Heart left ventricle (tissue), 16 donors: ENCODE measurements around the gene S100A13. TPM values are rescaled to one million over a fixed set of nuclear protein-coding genes. Genes with fewer than 3 reads are reported as not detected.
"Not testable (repeated sequence)": the region's sequence is repeated elsewhere in the genome, so short reads cannot be mapped to it uniquely, and the experiment has no call there.

Experiments used
- ATAC-seq, 4 donors: fragments of 200-7000 bp; cut with Tn5 transposase; one replicate each; pipeline ENCODE4 v1.9.1; 2020 to 2022; ENCODE audit warnings: moderate library complexity in 4 of 4, mild to moderate bottlenecking in 3 of 4, moderate number of reproducible peaks in 1 of 4
- DNase-seq, 5 donors: peaks; one replicate each; pipeline ENCODE4 v3.0.0-alpha.2; 2020
- H3K27ac ChIP-seq, 12 donors: fragments of 200-600 bp; sonication (generic) in 4 of 12; one replicate each; pipeline versions ENCODE4 v1.5.0 to v1.8.0; 2016 to 2022; ENCODE audit warnings: mild to moderate bottlenecking in 2 of 12
- H3K27me3 ChIP-seq, 9 donors: fragments of 200-600 bp; sonication (generic) in 2 of 9; one replicate each; pipeline versions ENCODE4 v1.5.1 to v1.8.0; 2016 to 2022; ENCODE audit warnings: mild to moderate bottlenecking in 3 of 9
- H3K36me3 ChIP-seq, 9 donors: fragments of 200-600 bp; sonication (generic) in 2 of 9; one replicate each; pipeline versions ENCODE4 v1.5.0 to v1.8.0; 2018 to 2022; ENCODE audit warnings: mild to moderate bottlenecking in 2 of 9
- H3K4me1 ChIP-seq, 12 donors: fragments of 200-600 bp; sonication (generic) in 4 of 12; one replicate each; pipeline versions ENCODE4 v1.5.0 to v1.8.0; 2016 to 2022; ENCODE audit warnings: mild to moderate bottlenecking in 3 of 12
- H3K4me3 ChIP-seq, 12 donors: fragments of 200-600 bp; sonication (generic) in 4 of 12; one replicate each; pipeline versions ENCODE4 v1.5.0 to v1.8.0; 2017 to 2022; ENCODE audit warnings: mild to moderate bottlenecking in 9 of 12, moderate library complexity in 4 of 12
- H3K9me3 ChIP-seq, 12 donors: fragments of 200-600 bp; sonication (generic) in 4 of 12; one replicate each; pipeline versions ENCODE4 v1.5.0 to v1.8.0; 2016 to 2022; ENCODE audit warnings: mild to moderate bottlenecking in 1 of 12
- CTCF ChIP-seq, 12 donors: fragments of 200-600 bp; sonication (generic) in 4 of 12; IDR thresholded peaks; one replicate each; pipeline versions ENCODE4 v1.5.0 to v1.8.0; 2018 to 2022; ENCODE audit warnings: antibody characterized with exemption in 12 of 12, mild to moderate bottlenecking in 5 of 12
- POLR2A ChIP-seq, 2 donors: fragments of 450-650 bp; IDR thresholded peaks; one replicate each; pipeline ENCODE4 v1.6.1; 2017; ENCODE audit warnings: antibody characterized with exemption in 2 of 2, mild to moderate bottlenecking in 2 of 2, moderate library complexity in 2 of 2
- WGBS, 4 donors: extraction: QIAGEN DNeasy Blood & Tissue Kit in 2 of 4; methylation state at CpG; one replicate each; pipeline versions ENCODE4 v1.1.5 to v1.1.7; 2013 to 2018; 5-methylcytosine and 5-hydroxymethylcytosine counted together
- intact Hi-C, 10 donors: fragments of 100-400 bp; cut with DNase I; formaldehyde crosslinking; loops; one replicate each; pipeline versions ENCODE4 v1.11.1 to v1.14.2; 2022
- polyA plus RNA-seq, 2 donors: library from polyadenylated mRNA; stranded (reverse); fragments of 200-250 nt; gene quantifications; one replicate each; pipeline ENCODE4 v1.2.3, GENCODE V29; 2013
- total RNA-seq, 9 donors: library from RNA; depleted of rRNA in 2 of 9; stranded (reverse); fragments of >200 nt in 2 of 9; fragmentation: NEBNext Ultra II Directional in 3 of 9; extraction: Animal tissue kit (Norgen Biotek cat#: 25700) in 3 of 9; gene quantifications; one replicate each; pipeline versions ENCODE4 v1.1.0 to v1.2.4, GENCODE V29; 2016 to 2023
- donor health status: ischemic (EF 13 %, LVEDD 7.1; RV severe dilation, severe dysfunction).
- donor health status: healthy with polysubstance abuse.
- donor health status: DM: no; HTN: yes; CAD: no.
- donor health status: DM: no; HTN: no; CAD: no.
- donor health status: ischemic (EF 25% LVEDD 6.9; RV normal size, moderate dysfunction).
- donor health status: ischemic (EF 25% LVEDD 5.7; RV mildly dilated, moderate dysfunction).
- donor health status: healthy.
- donor health status: DM: yes; HTN: yes; CAD: no.
- donor health status: ischemic (EF 35%, LVEDD 5.7; RV mildly dilated, moderate dysfunction).
- donor health status: nonischemic (EF 11% LVEDD 7.7; RV severe dilation, severe dysfunction).
- donor health status: DM: yes; HTN: yes; CAD: no.
- donor health status: PGD.
- donor health status: ischemic (EF 29% LVEDD 5.4; RV normal size, mild dysfunction).
- donor health status: nonischemic (EF 23%, LVEDD 6.1; RV moderate dilation, normal function).

Gene S100A13
- total and polyA plus RNA-seq, 11 donors, result 98.1 to 272 (median 138) TPM

- Histone ChIP-seq H3K4me1 (peaks cover 0 to 10% (median 2%) of the 10 kb centered on the region in 12 donors), H3K36me3 (no peaks in the 10 kb centered on the region), H3K4me3 (no peak overlapping the region), H3K27me3 (no peaks in the 10 kb centered on the region), H3K9me3 (no peaks in the 10 kb centered on the region), H3K27ac (no peak overlapping the region)
- DNase-seq (no peak), ATAC-seq (no peak)
- intact Hi-C loops, result no loop called here
- TF ChIP-seq CTCF (IDR thresholded peaks at IDR 0.05) (no peak), POLR2A (IDR thresholded peaks at IDR 0.05) (no peak)
- 48 to 58% (median 55%) methylated on average over 1 of the region's 1 CpG for WGBS, 4 donors
These were observed 41.0 kb downstream of the S100A13 start for GRCh38 chr1:153586347-153586746.

- WGBS, 4 donors, result 84 to 89% (median 85%) methylated on average over 1 of the region's 1 CpG
- ATAC-seq (no peak), DNase-seq (no peak)
- no peaks in the 10 kb centered on the region for H3K27me3 ChIP-seq
- H3K36me3 ChIP-seq, result no peaks in the 10 kb centered on the region
- no peak overlapping the region for H3K4me3 ChIP-seq
- H3K27ac ChIP-seq, result no peak overlapping the region
- intact Hi-C loops, result no loop called here
- H3K9me3 ChIP-seq, result no peaks in the 10 kb centered on the region
- H3K4me1 ChIP-seq, result peaks cover 0 to 10% (median 2%) of the 10 kb centered on the region in 12 donors
- no peak for TF ChIP-seq CTCF (IDR thresholded peaks at IDR 0.05)
These were observed 42.3 kb downstream of the S100A13 start for GRCh38 chr1:153585006-153585405.

GRCh38 chr1:153583976-153584375 lies 43.3 kb downstream of the S100A13 start:
- TF ChIP-seq POLR2A (IDR thresholded peaks at IDR 0.05) (no peak), CTCF (IDR thresholded peaks at IDR 0.05) (no peak)
- H3K4me1 ChIP-seq, result peaks cover 0 to 10% (median 2%) of the 10 kb centered on the region in 12 donors
- H3K4me3 ChIP-seq, result no peak overlapping the region
- no peaks in the 10 kb centered on the region for H3K27me3 ChIP-seq
- no peaks in the 10 kb centered on the region for H3K36me3 ChIP-seq
- intact Hi-C loops, result no loop called here
- no peak for ATAC-seq
- no peak for DNase-seq
- no peaks in the 10 kb centered on the region for H3K9me3 ChIP-seq
- H3K27ac ChIP-seq, result no peak overlapping the region
- WGBS, 4 donors, result 82 to 93% (median 84%) methylated on average over 2 of the region's 2 CpGs

- H3K27me3 ChIP-seq, H3K27ac ChIP-seq, ATAC-seq, intact Hi-C loops, H3K4me3 ChIP-seq, H3K36me3 ChIP-seq, H3K9me3 ChIP-seq, DNase-seq: not testable (repeated sequence)
- WGBS, 4 donors, result 78 to 88% (median 84%) methylated on average over 3 of the region's 3 CpGs
- H3K4me1 ChIP-seq, result peaks cover 0 to 10% (median 2%) of the 10 kb centered on the region in 12 donors
These were observed 43.8 kb downstream of the S100A13 start for GRCh38 chr1:153583514-153583913.

GRCh38 chr1:153582836-153583235 lies 44.5 kb downstream of the S100A13 start:
- ATAC-seq, H3K9me3 ChIP-seq, H3K27ac ChIP-seq, H3K27me3 ChIP-seq, H3K4me3 ChIP-seq, DNase-seq, intact Hi-C loops, H3K36me3 ChIP-seq: not testable (repeated sequence)
- peaks cover 0 to 10% (median 2%) of the 10 kb centered on the region in 12 donors for H3K4me1 ChIP-seq
- 91 to 95% (median 93%) methylated on average over 27 to 34 of the region's 34 CpGs for WGBS, 4 donors
